Activated naive CD8-positive, alpha-beta T cell (primary cell): Measurements from ENCODE around the gene ZNF677.
"Not testable (repeated sequence)": the region's sequence is repeated elsewhere in the genome, so short reads cannot be mapped to it uniquely, and the experiment has no call there.

Experiments
- H3K27ac Mint-ChIP-seq: one replicate; pipeline ENCODE4 v1.8.0; 2021; ENCODE audit warnings: mixed read lengths
- H3K27me3 Mint-ChIP-seq: one replicate; pipeline ENCODE4 v1.8.0; 2021; ENCODE audit warnings: mixed read lengths
- H3K36me3 Mint-ChIP-seq: one replicate; pipeline ENCODE4 v1.8.0; 2021; ENCODE audit warnings: mixed read lengths
- H3K4me1 Mint-ChIP-seq: one replicate; pipeline ENCODE4 v1.8.0; 2021; ENCODE audit warnings: low read depth, mixed read lengths
- H3K4me3 Mint-ChIP-seq: one replicate; pipeline ENCODE4 v1.8.0; 2021; ENCODE audit warnings: mild to moderate bottlenecking, mixed read lengths
- H3K9me3 Mint-ChIP-seq: one replicate; pipeline ENCODE4 v1.8.0; 2021; ENCODE audit warnings: low read depth, mixed read lengths

The ZNF677 gene

DNA sequence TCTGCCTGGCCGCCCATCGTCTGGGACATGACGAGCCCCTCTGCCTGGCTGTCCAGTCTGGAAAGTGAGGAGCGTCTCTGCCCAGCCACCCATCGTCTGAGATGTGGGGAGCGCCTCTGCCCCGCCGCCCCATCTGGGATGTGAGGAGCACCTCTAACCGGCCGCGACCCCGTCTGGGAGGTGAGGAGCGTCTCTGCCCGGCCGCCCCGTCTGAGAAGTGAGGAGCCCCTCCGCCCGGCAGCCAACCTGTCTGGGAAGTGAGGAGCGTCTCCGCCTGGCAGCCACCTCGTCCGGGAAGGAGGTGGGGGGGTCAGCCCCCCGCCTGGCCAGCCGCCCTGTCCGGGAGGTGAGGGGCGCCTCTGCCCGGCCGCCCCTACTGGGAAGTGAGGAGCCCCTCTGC, 32.0 kb downstream of the ZNF677 start:
- not testable (repeated sequence) for H3K27ac Mint-ChIP-seq, H3K27me3 Mint-ChIP-seq, H3K4me1 Mint-ChIP-seq, H3K4me3 Mint-ChIP-seq
- H3K36me3 Mint-ChIP-seq: peaks cover 32% of the 10 kb centered on the region
- peaks cover 25% of the 10 kb centered on the region for H3K9me3 Mint-ChIP-seq

DNA sequence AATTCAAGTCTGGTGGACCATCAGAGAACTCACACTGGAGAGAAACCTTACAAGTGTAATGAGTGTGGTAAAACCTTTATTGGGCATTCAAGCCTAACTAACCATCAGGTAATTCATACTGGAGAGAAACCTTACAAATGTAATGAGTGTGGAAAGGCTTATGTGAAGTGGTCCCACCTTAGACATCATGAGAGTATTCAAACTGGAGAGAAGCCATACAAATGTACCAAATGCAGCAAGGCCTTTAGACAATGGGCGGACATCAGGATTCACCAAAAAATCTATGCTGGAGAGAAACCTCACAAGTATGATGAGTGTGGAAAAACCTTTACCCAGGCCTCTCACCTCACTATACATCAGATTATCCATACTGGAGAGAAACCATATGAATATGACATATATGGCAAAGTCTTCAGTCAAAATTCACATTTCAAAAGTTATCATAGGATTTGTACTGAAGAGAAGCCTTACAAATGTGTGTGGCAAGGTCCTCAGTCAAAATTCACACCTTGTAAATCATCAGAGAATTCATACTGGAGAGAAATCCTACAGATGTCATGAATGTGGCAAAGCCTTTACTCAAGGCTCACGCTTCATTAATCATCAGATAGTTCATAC, 41.9 kb downstream of the ZNF677 start:
- H3K9me3 Mint-ChIP-seq: peaks cover 37% of the 10 kb centered on the region
- H3K36me3 Mint-ChIP-seq: peaks cover 45% of the 10 kb centered on the region

DNA sequence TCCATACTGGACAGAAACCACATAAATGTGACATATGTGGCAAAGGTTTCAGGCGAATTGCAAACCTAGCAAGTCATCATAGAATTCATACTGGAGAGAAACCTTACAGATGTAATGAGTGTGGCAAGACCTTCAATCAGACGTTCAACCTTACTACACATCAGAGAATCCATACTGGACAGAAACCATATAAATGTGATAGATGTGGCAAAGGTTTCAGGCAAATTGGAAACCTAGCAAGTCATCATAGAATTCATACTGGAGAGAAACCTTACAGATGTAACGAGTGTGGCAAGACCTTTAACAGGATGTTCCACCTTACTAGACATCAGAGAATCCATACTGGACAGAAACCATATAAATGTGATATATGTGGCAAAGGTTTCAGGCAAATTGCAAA, 43.1 kb downstream of the ZNF677 start:
- not testable (repeated sequence) for H3K4me3 Mint-ChIP-seq, H3K27me3 Mint-ChIP-seq, H3K4me1 Mint-ChIP-seq, H3K27ac Mint-ChIP-seq
- Mint-ChIP-seq H3K9me3 (peaks cover 42% of the 10 kb centered on the region), H3K36me3 (peaks cover 56% of the 10 kb centered on the region)

More for the DNA sequence above, 41.9 kb downstream of the ZNF677 start:
- Mint-ChIP-seq H3K27ac (no peak overlapping the region), H3K4me1 (no peaks in the 10 kb centered on the region), H3K4me3 (no peak overlapping the region), H3K27me3 (no peaks in the 10 kb centered on the region)

DNA sequence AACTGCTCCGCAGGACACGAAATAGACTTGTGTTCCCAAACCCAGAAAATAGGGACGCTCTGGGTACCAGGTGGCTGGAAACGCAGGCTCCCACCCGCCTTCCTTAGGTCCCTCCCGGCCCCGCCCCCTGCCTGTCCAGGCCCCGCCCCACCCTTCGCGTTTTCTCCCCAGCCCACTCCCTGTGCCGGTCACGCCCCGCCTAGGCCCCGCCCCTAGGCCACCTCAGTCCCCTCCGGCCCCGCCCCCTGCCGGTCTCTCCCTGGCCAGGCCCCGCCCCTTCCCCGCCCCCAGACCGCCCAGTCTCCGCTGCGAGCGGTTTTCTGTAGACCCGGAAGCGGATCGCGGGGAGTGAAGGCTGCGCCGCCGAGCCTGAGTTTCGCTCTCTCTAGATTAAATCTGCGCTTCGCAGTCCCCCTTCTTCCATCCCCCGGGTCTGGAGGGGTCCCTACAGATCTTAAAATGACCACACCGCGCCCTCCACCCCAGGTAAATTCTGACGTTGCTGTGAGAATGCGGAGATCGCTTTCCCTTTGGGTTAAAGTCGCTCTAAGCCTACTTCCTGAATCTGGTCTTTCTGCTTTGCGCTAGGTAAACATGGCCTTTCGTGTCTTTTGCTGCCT, 57.8 kb downstream of the ZNF677 start:
- Mint-ChIP-seq H3K4me3 (peak overlapping the region; percentile 94), H3K9me3 (peaks cover 15% of the 10 kb centered on the region), H3K27ac (peak overlapping the region; percentile 92), H3K36me3 (peaks cover 22% of the 10 kb centered on the region), H3K27me3 (no peaks in the 10 kb centered on the region), H3K4me1 (peaks cover 28% of the 10 kb centered on the region)

DNA sequence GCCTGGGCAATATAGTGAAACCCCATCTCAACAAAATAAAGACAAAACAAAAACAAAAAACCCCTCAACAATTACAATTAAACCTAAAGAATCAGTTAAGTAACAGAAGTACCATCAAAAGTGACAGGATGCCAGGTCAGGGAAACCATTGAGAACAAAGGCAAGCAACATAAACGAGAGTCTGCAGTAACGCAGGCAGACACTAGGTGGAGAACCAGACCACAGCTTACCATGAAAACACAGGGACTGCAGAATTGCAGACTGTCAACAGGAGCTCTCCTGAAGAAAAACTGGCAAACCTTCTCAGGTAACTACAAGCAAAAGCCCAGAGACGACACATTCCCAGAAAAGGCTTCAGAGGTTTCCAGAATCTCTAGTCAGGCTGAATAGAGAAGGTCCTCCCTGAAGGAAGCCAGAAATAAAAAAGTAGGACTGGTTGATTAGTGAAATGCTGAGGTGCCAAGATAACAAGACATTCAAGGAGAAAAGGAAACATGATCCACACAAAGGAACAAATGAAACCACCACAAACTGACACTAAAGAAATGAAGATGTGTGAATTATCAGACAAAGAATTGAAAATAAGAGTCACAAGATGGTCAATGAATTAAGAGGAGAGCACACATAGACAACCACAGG, 59.3 kb downstream of the ZNF677 start:
- H3K27me3 Mint-ChIP-seq: no peaks in the 10 kb centered on the region
- no peak overlapping the region for H3K27ac Mint-ChIP-seq
- peaks cover 28% of the 10 kb centered on the region for H3K4me1 Mint-ChIP-seq
- H3K9me3 Mint-ChIP-seq: peaks cover 10% of the 10 kb centered on the region
- H3K36me3 Mint-ChIP-seq: peaks cover 25% of the 10 kb centered on the region
- H3K4me3 Mint-ChIP-seq: peak overlapping the region; percentile 52

DNA sequence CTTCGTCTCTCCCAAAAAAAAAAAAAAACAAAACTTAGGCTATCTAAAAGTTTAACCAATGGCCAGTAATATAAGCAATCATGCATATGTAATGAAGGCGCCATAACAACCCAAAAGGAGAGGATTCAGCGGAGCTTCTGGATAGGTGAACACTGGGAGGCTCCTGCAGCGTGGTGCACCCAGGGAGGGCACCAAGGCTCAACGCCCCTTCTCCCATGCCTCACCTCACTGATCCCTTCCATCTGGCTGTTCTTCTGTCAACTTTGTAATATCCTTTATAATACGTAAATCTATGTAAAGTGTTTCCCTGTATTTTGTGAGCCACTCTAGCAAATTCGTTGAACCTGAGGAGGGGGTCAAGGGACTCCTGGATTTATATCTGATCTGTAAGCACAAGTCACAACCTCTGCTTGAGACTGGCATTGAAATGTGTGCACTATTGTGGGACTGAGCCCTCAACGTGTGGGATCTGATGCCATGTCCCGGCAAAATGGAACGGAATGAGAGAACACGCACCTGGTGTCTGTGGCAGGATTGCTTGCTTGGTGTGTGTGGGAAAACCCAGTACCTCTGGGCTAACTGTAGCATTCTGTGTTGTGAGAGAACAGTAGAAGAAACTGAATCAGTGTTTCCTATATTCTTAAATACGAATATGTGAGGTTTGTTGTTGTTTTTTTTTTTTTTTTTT, 61.0 kb downstream of the ZNF677 start:
- no peak overlapping the region for H3K27ac Mint-ChIP-seq
- peaks cover 28% of the 10 kb centered on the region for H3K4me1 Mint-ChIP-seq
- H3K9me3 Mint-ChIP-seq: peaks cover 10% of the 10 kb centered on the region
- H3K36me3 Mint-ChIP-seq: peaks cover 24% of the 10 kb centered on the region
- peak overlapping the region; percentile 89 for H3K4me3 Mint-ChIP-seq
- no peaks in the 10 kb centered on the region for H3K27me3 Mint-ChIP-seq

DNA sequence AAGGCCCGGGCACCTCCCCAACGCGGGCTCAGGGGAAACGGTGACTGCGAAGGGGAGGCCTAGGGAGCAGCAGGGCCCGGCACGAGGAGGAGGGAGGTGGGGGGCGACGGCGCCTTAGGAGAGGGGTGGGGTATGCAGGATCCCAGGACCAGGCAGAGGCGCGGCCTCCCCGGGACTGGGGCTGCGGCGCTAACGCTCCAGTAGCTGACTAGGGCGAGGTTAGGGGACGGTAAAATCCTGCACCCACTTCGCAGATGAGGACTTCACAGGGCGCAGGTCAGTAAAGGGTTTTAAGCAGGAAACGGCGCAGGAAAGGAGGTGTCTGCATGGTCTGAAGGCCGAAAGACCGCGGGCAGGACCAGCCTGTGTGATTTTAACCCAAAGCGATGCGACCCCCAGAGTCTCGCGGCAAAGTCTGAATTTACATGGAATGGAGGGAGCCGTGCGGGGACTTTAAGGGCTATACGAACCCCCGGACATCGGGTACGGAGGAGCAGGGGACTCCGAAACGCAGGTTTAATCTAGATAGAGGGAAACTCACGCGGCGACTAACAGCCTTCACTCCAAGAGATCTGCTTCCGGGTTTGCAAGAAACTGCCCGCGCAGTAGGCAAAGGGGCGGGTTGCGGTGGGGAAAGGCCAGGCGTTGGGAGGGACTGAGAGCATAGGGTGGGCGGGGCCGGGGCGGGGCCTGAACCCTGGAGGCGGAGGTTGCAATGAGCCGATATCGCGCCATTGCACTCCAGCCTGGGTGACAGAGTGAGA, 61.7 kb downstream of the ZNF677 start, which contains the start of gene ZNF665:
TSS of gene ZNF665 (minus strand) at position 588 of the 764 bp plus-strand sequence. CDS start 10,460 bp downstream, outside the sequence.
- Mint-ChIP-seq H3K27ac (peak within 1 kb of the TSS; percentile 84), H3K36me3 (peaks cover 24% of the 10 kb centered on the region), H3K9me3 (peaks cover 10% of the 10 kb centered on the region), H3K4me1 (peaks cover 28% of the 10 kb centered on the region), H3K27me3 (no peaks in the 10 kb centered on the region), H3K4me3 (peak within 1 kb of the TSS; percentile 89)

DNA sequence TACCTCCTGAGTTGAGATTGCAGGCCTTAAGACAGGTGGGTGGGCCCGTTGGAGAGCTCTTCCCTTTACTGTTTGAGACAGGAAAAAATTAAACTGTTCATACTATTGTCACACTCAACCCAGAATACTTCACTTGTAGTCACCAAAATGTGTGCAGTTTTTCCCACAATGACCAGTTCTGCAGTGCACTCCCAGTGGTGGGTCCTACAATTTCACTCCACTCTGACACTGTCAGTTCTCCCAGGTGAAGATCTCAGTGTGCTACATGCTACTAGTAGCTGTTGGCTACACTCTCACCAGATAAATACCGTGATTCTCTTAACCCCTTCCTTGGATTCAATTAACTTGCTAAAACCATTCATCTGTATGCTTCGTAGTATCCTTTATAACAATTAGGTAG, 64.4 kb downstream of the ZNF677 start:
- H3K27ac Mint-ChIP-seq: no peak overlapping the region
- H3K9me3 Mint-ChIP-seq: peaks cover 4% of the 10 kb centered on the region
- H3K27me3 Mint-ChIP-seq: no peaks in the 10 kb centered on the region
- peaks cover 19% of the 10 kb centered on the region for H3K4me1 Mint-ChIP-seq
- H3K36me3 Mint-ChIP-seq: peaks cover 27% of the 10 kb centered on the region
- H3K4me3 Mint-ChIP-seq: no peak overlapping the region

DNA sequence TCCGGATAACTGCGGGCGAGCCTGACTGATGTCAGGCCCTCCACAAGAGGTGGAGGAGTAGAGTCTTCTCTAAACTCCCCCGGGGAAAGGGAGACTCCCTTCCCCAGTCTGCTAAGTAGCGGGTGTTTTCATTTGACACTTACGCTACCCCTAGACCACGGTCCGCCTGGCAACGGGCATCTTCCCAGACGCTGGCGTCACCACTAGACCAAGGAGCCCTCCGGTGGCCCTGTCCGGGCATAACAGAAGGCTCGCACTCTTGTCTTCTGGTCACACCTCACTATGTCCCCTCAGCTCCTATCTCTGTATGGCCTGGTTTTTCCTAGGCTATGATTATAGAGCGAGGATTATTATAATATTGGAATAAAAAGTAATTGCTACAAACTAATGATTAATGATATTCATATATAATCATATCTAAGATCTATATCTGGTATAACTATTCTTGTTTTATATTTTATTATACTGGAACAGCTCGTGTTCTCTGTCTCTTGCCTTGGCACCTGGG, 64.9 kb downstream of the ZNF677 start:
- Mint-ChIP-seq H3K36me3 (peaks cover 27% of the 10 kb centered on the region), H3K4me1 (peaks cover 17% of the 10 kb centered on the region)
- not testable (repeated sequence) for H3K4me3 Mint-ChIP-seq, H3K27ac Mint-ChIP-seq, H3K9me3 Mint-ChIP-seq, H3K27me3 Mint-ChIP-seq
